Heart left ventricle (tissue), 16 donors: Measurements from ENCODE around the gene IGFN1. TPM values are rescaled to one million over a fixed set of nuclear protein-coding genes. Genes with fewer than 3 reads are reported as not detected.

Experiments
- ATAC-seq, 4 donors: fragments of 200-7000 bp; cut with Tn5 transposase; one replicate each; pipeline ENCODE4 v1.9.1; 2020 to 2022; ENCODE audit warnings: moderate library complexity in 4 of 4, mild to moderate bottlenecking in 3 of 4, moderate number of reproducible peaks in 1 of 4
- DNase-seq, 5 donors: peaks; one replicate each; pipeline ENCODE4 v3.0.0-alpha.2; 2020
- H3K27ac ChIP-seq, 12 donors: fragments of 200-600 bp; sonication (generic) in 4 of 12; one replicate each; pipeline versions ENCODE4 v1.5.0 to v1.8.0; 2016 to 2022; ENCODE audit warnings: mild to moderate bottlenecking in 2 of 12
- H3K27me3 ChIP-seq, 9 donors: fragments of 200-600 bp; sonication (generic) in 2 of 9; one replicate each; pipeline versions ENCODE4 v1.5.1 to v1.8.0; 2016 to 2022; ENCODE audit warnings: mild to moderate bottlenecking in 3 of 9
- H3K36me3 ChIP-seq, 9 donors: fragments of 200-600 bp; sonication (generic) in 2 of 9; one replicate each; pipeline versions ENCODE4 v1.5.0 to v1.8.0; 2018 to 2022; ENCODE audit warnings: mild to moderate bottlenecking in 2 of 9
- H3K4me1 ChIP-seq, 12 donors: fragments of 200-600 bp; sonication (generic) in 4 of 12; one replicate each; pipeline versions ENCODE4 v1.5.0 to v1.8.0; 2016 to 2022; ENCODE audit warnings: mild to moderate bottlenecking in 3 of 12
- H3K4me3 ChIP-seq, 12 donors: fragments of 200-600 bp; sonication (generic) in 4 of 12; one replicate each; pipeline versions ENCODE4 v1.5.0 to v1.8.0; 2017 to 2022; ENCODE audit warnings: mild to moderate bottlenecking in 9 of 12, moderate library complexity in 4 of 12
- H3K9me3 ChIP-seq, 12 donors: fragments of 200-600 bp; sonication (generic) in 4 of 12; one replicate each; pipeline versions ENCODE4 v1.5.0 to v1.8.0; 2016 to 2022; ENCODE audit warnings: mild to moderate bottlenecking in 1 of 12
- CTCF ChIP-seq, 12 donors: fragments of 200-600 bp; sonication (generic) in 4 of 12; IDR thresholded peaks; one replicate each; pipeline versions ENCODE4 v1.5.0 to v1.8.0; 2018 to 2022; ENCODE audit warnings: antibody characterized with exemption in 12 of 12, mild to moderate bottlenecking in 5 of 12
- POLR2A ChIP-seq, 2 donors: fragments of 450-650 bp; IDR thresholded peaks; one replicate each; pipeline ENCODE4 v1.6.1; 2017; ENCODE audit warnings: antibody characterized with exemption in 2 of 2, mild to moderate bottlenecking in 2 of 2, moderate library complexity in 2 of 2
- WGBS, 4 donors: extraction: QIAGEN DNeasy Blood & Tissue Kit in 2 of 4; methylation state at CpG; one replicate each; pipeline versions ENCODE4 v1.1.5 to v1.1.7; 2013 to 2018; 5-methylcytosine and 5-hydroxymethylcytosine counted together
- intact Hi-C, 10 donors: fragments of 100-400 bp; cut with DNase I; formaldehyde crosslinking; loops; one replicate each; pipeline versions ENCODE4 v1.11.1 to v1.14.2; 2022
- polyA plus RNA-seq, 2 donors: library from polyadenylated mRNA; stranded (reverse); fragments of 200-250 nt; gene quantifications; one replicate each; pipeline ENCODE4 v1.2.3, GENCODE V29; 2013
- total RNA-seq, 9 donors: library from RNA; depleted of rRNA in 2 of 9; stranded (reverse); fragments of >200 nt in 2 of 9; fragmentation: NEBNext Ultra II Directional in 3 of 9; extraction: Animal tissue kit (Norgen Biotek cat#: 25700) in 3 of 9; gene quantifications; one replicate each; pipeline versions ENCODE4 v1.1.0 to v1.2.4, GENCODE V29; 2016 to 2023
- donor health status: ischemic (EF 13 %, LVEDD 7.1; RV severe dilation, severe dysfunction).
- donor health status: healthy with polysubstance abuse.
- donor health status: DM: no; HTN: yes; CAD: no.
- donor health status: DM: no; HTN: no; CAD: no.
- donor health status: ischemic (EF 25% LVEDD 6.9; RV normal size, moderate dysfunction).
- donor health status: ischemic (EF 25% LVEDD 5.7; RV mildly dilated, moderate dysfunction).
- donor health status: healthy.
- donor health status: DM: yes; HTN: yes; CAD: no.
- donor health status: ischemic (EF 35%, LVEDD 5.7; RV mildly dilated, moderate dysfunction).
- donor health status: nonischemic (EF 11% LVEDD 7.7; RV severe dilation, severe dysfunction).
- donor health status: DM: yes; HTN: yes; CAD: no.
- donor health status: PGD.
- donor health status: ischemic (EF 29% LVEDD 5.4; RV normal size, mild dysfunction).
- donor health status: nonischemic (EF 23%, LVEDD 6.1; RV moderate dilation, normal function).

Gene IGFN1
- total and polyA plus RNA-seq, 11 donors, result 0.03 to 0.04 TPM; not detected in 9

DNA sequence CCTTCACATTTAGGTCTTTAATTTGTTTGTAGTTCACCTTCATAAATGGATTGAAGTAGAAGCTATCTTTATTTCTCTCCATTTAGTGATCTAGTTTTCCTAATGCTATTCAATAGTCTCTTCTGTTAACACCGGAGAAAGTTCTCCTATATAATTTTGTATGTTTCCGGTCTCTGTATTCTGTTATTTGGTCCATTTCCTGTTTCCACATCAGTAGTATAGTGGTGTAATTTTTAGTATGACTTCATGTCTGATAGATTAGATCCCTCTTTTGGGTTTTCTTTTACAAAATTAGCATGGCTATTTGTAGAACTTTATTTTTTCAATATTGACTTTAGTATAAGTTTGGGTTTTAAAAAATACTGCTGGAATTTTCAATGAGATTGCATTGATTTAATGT, 51.1 kb downstream of the IGFN1 start:
- no peak for DNase-seq
- no peaks in the 10 kb centered on the region for H3K36me3 ChIP-seq
- H3K9me3 ChIP-seq, result no peaks in the 10 kb centered on the region
- intact Hi-C loops, result no loop called here
- no peak overlapping the region for H3K27ac ChIP-seq
- H3K4me1 ChIP-seq, result no peaks in the 10 kb centered on the region
- peaks cover 0 to 38% (median 19%) of the 10 kb centered on the region in 9 donors for H3K27me3 ChIP-seq
- TF ChIP-seq POLR2A (IDR thresholded peaks at IDR 0.05) (no peak), CTCF (IDR thresholded peaks at IDR 0.05) (no peak)
- ATAC-seq, result no peak
- WGBS, 4 donors, result 60 to 68% (median 61%) methylated on average over 2 of the region's 2 CpGs
- no peak overlapping the region for H3K4me3 ChIP-seq

GRCh38 chr1:201245082-201245481, 54.5 kb downstream of the IGFN1 start:
- H3K36me3 ChIP-seq, result no peaks in the 10 kb centered on the region
- intact Hi-C loops, result no loop called here
- TF ChIP-seq CTCF (IDR thresholded peaks at IDR 0.05), result no peak
- no peak for ATAC-seq
- no peak overlapping the region for H3K27ac ChIP-seq
- no peaks in the 10 kb centered on the region for H3K4me1 ChIP-seq
- DNase-seq, result no peak
- H3K4me3 ChIP-seq, result no peak overlapping the region
- 41 to 64% (median 48%) methylated on average over 1 of the region's 1 CpG for WGBS, 4 donors
- peaks cover 0 to 38% (median 19%) of the 10 kb centered on the region in 9 donors for H3K27me3 ChIP-seq
- no peaks in the 10 kb centered on the region for H3K9me3 ChIP-seq

DNA sequence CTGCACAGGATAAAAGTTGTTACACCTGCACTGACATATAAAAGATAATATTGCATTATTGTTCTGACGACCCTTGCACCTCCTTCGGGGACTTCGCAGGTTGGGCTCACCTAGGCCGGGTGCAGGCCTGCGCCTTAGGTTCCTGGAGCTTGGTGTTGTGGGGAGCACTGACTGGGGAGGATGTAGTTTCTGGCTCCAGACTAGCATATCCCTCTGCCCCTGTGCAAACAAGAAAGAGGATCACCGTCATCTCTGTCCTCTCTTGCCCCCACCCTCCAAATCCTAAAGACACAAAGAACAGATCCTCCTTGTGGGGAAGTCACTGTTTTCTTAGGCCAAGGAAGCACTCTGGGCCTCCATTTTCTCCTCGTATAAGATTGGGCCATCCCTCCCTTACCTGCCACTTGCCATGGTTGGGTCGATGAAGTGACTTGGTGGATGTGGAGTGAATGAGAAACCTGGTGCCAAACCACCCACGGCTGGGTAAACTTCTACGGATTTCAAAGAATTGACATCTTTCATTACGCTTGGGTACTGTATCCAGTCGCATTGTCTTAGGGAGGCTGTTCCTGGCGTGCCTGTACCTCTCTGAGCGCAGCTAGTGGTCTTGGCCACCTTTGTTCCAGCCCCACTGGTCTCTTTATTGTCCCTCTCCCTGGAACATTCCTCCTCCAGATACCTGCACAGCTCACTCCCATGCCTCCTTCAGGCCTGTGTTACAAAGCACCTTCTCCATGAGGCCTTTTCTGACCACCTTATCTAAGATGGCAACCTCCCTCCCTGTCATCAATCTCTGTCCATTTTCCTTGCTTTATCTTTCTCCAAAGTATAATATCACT, 58.3 kb downstream of the IGFN1 start:
- DNase-seq, result no peak

More for the DNA sequence above, 58.3 kb downstream of the IGFN1 start:
- 92 to 97% (median 94%) methylated on average over 14 of the region's 14 CpGs for WGBS, 4 donors
- Histone ChIP-seq H3K4me3 (no peak overlapping the region), H3K36me3 (no peaks in the 10 kb centered on the region), H3K27me3 (peaks cover 0 to 13% (median 0%) of the 10 kb centered on the region in 9 donors), H3K4me1 (no peaks in the 10 kb centered on the region), H3K27ac (no peak overlapping the region), H3K9me3 (no peaks in the 10 kb centered on the region)
- TF ChIP-seq POLR2A (IDR thresholded peaks at IDR 0.05), result no peak
- no peak for TF ChIP-seq CTCF (IDR thresholded peaks at IDR 0.05)
- ATAC-seq, result no peak
- intact Hi-C loops, result no loop called here
